Measurements from ENCODE around the gene ITPRID2. TPM values are rescaled to one million over a fixed set of nuclear protein-coding genes. Genes with fewer than 3 reads are reported as not detected.

Gene ITPRID2
- total RNA-seq, 2 experiments from 2014 or later: 40.7 to 40.8 TPM

DNA sequence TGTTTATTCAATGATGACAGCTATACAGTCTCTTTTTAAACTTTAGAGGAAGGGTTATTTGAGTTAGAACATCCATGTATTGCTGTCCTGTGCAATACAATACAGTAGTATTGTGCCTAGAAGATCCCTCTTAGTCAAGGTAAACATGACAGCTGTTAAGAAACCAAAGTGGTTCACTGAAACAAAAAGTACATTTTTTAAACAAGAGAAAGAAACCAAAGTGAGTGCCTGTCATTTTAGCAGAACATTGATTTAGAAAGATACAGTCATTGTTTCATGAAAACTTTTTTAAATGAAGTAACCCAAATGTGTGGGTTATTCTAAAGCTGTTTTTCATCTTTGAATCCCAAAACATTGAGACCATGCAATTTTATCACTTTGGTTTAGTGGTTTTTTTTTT, 15.5 kb downstream of the ITPRID2 start:
- no peaks in the 10 kb centered on the region for H3K27me3 Mint-ChIP-seq (ENCODE audit: low read depth)
- peaks cover 26% of the 10 kb centered on the region for H3K36me3 Mint-ChIP-seq (ENCODE audit: low read depth)
- CTCF ChIA-PET: interaction anchor here (0.8 to 1.2 kb wide), 3 partner anchors 9 to 165 kb away, joined by 4 to 7 read pairs (median 6); no protein-coding TSS in a partner anchor
- intact Hi-C loops (cut with micrococcal nuclease): loop anchor here (1.0 kb wide), 1 partner anchor 116 kb away; no protein-coding TSS in a partner anchor
- DNase-seq: no peak
- H3K4me1 Mint-ChIP-seq (ENCODE audit: low read depth): peaks cover 16% of the 10 kb centered on the region
- no peak overlapping the region for H3K4me3 Mint-ChIP-seq
- no peaks in the 10 kb centered on the region for H3K9me3 Mint-ChIP-seq
- no peak overlapping the region for H3K27ac Mint-ChIP-seq

DNA sequence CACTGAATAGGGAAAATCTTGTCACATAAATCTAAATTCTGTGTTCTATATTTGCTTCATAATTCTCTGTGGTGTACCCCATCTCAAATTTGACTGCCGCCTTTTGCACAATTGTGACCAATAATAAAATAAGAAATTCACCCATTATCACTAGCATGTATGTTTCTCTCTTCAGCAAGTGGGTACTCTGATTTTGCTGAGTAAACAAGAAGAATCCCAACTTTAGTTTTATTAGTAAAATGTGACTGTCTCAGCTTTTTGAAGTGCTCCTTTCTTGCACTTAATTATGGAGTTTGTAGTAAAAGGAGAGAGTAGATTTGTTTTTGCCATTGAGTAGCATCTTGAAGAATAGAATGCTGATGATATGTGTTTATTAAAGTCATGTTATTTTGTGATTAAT, 16.1 kb downstream of the ITPRID2 start:
- Mint-ChIP-seq H3K4me1 (ENCODE audit: low read depth) (peaks cover 16% of the 10 kb centered on the region), H3K9me3 (no peaks in the 10 kb centered on the region), H3K4me3 (no peak overlapping the region), H3K36me3 (ENCODE audit: low read depth) (peaks cover 22% of the 10 kb centered on the region), H3K27me3 (ENCODE audit: low read depth) (no peaks in the 10 kb centered on the region), H3K27ac (no peak overlapping the region)
- intact Hi-C loops (cut with micrococcal nuclease): loop anchor here (1.0 kb wide), 1 partner anchor 116 kb away; no protein-coding TSS in a partner anchor
- CTCF ChIA-PET: interaction anchor here (0.8 to 1.2 kb wide), 3 partner anchors 9 to 166 kb away, joined by 4 to 7 read pairs (median 6); no protein-coding TSS in a partner anchor
- DNase-seq: no peak

DNA sequence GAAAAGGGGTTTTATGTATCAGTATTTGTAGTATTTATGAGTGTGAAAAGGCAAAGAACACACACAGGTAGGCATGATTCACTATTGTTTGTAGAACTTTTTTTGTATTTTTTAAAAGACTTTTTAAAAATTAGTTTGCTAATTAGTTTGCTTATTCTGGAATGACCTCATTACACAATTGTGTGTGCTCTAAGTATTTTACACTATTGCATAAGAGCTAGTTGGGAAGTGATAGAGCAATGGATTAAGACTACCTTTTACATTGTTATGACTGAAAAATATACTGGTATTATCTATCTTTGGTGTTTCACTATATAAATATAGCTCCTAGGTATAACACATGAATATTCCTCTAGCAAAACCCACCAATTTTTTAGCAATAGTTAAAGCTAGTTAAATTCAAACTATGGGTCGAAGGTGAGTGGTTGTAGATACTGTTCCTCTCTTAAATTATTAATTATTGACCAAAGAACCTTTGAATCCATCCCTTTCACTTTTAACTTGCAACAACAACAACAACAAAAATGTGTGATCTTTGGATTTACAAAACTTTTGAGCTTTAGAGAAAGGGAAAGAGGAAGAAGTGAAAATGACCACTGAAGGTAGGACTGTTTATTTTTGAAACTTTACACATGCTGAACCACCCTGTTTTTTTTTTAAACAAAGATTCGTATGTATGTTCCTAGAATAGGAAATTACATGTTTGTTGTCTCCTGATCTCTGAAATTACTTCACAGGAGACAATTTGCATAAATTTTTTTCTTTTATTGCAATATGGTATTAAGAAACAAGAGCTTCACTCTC, 18.7 kb downstream of the ITPRID2 start:
- no peak for DNase-seq
- Mint-ChIP-seq H3K4me3 (no peak overlapping the region), H3K9me3 (no peaks in the 10 kb centered on the region), H3K27ac (no peak overlapping the region), H3K36me3 (ENCODE audit: low read depth) (peaks cover 20% of the 10 kb centered on the region), H3K4me1 (ENCODE audit: low read depth) (peaks cover 11% of the 10 kb centered on the region), H3K27me3 (ENCODE audit: low read depth) (no peaks in the 10 kb centered on the region)
- intact Hi-C loops (cut with micrococcal nuclease): no loop called here
- CTCF ChIA-PET: interaction anchor here (0.6 to 1.1 kb wide), 3 partner anchors 13 to 829 kb away, joined by 3 to 4 read pairs (median 3); no protein-coding TSS in a partner anchor

DNA sequence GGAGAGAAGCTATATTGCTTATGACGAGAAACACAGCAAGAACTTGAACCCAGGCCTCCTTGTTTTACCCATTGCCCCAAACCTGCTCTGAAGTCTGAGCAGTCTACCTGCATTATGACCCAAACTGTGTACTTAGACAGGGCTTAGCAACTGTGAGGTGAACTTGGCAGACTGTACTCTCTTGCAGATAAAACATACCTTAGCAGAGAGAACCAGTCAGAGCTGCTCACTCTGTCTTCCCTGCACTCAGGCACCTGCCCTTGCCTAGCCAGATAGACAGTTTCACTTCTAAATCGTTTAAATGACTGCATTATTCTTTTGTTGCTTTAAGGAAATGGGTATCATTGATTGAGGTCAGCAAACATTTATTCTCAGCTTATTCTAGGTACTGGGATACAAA, 20.3 kb downstream of the ITPRID2 start:
- CTCF ChIA-PET: no interaction called here
- H3K36me3 Mint-ChIP-seq (ENCODE audit: low read depth): peaks cover 26% of the 10 kb centered on the region

DNA sequence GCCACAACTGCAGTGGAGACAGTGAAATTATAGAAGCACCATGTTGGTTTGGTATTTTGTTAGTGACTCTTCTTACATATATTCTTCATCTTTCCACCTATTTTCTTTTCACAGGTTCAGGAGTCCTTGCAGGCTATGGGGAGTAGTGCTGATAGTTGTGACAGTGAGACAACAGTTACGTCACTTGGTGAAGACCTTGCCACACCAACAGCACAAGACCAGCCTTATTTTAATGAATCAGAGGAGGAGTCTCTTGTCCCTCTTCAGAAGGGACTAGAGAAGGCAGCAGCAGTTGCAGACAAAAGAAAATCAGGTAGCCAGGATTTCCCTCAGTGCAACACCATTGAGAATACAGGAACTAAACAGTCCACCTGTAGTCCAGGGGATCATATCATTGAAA, 23.6 kb downstream of the ITPRID2 start:
- Mint-ChIP-seq H3K36me3 (ENCODE audit: low read depth) (peaks cover 34% of the 10 kb centered on the region), H3K4me3 (no peak overlapping the region), H3K27ac (no peak overlapping the region), H3K9me3 (no peaks in the 10 kb centered on the region), H3K27me3 (ENCODE audit: low read depth) (no peaks in the 10 kb centered on the region), H3K4me1 (ENCODE audit: low read depth) (no peaks in the 10 kb centered on the region)
- DNase-seq: no peak
- CTCF ChIA-PET: no interaction called here
- intact Hi-C loops (cut with micrococcal nuclease): no loop called here

More for the DNA sequence above, 20.3 kb downstream of the ITPRID2 start:
- Mint-ChIP-seq H3K4me3 (no peak overlapping the region), H3K27me3 (ENCODE audit: low read depth) (no peaks in the 10 kb centered on the region), H3K27ac (no peak overlapping the region), H3K4me1 (ENCODE audit: low read depth) (peaks cover 7% of the 10 kb centered on the region), H3K9me3 (no peaks in the 10 kb centered on the region)
- DNase-seq: no peak
- intact Hi-C loops (cut with micrococcal nuclease): no loop called here

DNA sequence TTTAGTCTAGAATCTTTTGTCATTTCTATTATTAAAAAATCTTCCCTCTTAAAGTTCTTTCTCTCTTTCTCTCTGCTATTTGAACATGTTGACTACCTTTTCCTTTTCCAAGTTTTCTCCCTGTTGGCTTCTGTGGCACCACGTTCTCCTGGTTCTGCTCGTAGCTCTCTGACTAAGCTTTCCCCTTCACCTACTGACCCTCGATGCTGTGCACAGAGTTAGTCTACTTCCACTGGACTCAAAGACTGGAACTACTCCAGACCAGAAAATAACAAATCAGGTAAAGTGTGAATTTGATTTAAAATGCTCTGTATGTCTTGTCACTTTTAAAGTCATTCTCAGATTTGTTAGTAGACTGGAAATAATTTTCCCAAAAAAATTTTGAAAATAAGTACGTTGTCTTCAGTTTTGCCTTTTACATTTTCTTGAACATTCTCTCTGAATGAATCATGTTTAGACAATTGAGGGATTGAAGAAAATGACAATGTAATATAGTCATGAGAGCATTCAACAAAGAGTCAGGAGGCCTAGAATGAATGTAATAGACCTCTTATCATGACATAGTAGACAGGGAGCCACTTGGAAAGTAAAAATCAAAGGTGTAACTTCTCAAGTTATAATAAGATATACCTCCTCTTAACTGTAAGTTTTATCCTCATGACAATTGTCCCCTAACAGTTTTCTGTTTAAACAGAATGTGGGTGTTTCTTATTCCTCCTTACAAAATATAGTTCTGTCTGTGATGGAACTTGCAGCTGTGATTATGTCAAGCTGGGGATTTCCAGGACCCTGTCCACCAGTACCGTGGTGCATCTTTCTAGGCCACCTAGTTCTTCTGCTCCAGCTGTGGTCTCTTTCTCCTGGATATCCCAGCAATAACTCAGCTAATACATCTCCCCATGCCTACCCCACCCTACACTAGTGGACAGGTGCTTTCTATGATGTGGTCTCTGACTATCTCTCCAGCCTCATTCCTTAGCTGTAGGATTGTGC, 25.5 kb downstream of the ITPRID2 start:
- CTCF ChIA-PET: no interaction called here
- peaks cover 30% of the 10 kb centered on the region for H3K36me3 Mint-ChIP-seq (ENCODE audit: low read depth)
- no peak overlapping the region for H3K4me3 Mint-ChIP-seq
- no peaks in the 10 kb centered on the region for H3K9me3 Mint-ChIP-seq
- intact Hi-C loops (cut with micrococcal nuclease): no loop called here
- DNase-seq: no peak
- no peaks in the 10 kb centered on the region for H3K27me3 Mint-ChIP-seq (ENCODE audit: low read depth)
- H3K27ac Mint-ChIP-seq: no peak overlapping the region
- no peaks in the 10 kb centered on the region for H3K4me1 Mint-ChIP-seq (ENCODE audit: low read depth)

DNA sequence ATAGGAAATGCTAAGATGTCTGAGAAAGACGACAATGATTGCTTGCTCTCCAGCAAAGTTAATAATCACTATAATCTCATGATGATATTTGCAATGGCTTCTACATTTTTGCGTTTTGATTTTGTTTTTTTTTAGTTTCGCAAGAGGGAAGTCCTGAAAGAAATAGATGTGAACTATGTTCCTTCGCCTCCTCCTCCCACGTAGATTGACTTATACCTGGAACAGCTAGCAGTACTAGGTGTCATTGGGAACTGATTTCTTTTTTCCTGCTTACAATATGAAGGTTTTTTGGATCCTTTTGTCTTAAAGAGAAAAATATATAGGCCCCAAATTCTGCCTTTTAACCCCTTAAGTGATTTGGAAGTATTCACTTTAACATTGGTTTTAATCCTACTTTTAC, 26.7 kb downstream of the ITPRID2 start:
- Mint-ChIP-seq H3K4me1 (ENCODE audit: low read depth) (no peaks in the 10 kb centered on the region), H3K27ac (no peak overlapping the region), H3K9me3 (no peaks in the 10 kb centered on the region), H3K36me3 (ENCODE audit: low read depth) (peaks cover 38% of the 10 kb centered on the region), H3K4me3 (no peak overlapping the region), H3K27me3 (ENCODE audit: low read depth) (no peaks in the 10 kb centered on the region)
- no peak for DNase-seq
- CTCF ChIA-PET: no interaction called here
- intact Hi-C loops (cut with micrococcal nuclease): no loop called here

DNA sequence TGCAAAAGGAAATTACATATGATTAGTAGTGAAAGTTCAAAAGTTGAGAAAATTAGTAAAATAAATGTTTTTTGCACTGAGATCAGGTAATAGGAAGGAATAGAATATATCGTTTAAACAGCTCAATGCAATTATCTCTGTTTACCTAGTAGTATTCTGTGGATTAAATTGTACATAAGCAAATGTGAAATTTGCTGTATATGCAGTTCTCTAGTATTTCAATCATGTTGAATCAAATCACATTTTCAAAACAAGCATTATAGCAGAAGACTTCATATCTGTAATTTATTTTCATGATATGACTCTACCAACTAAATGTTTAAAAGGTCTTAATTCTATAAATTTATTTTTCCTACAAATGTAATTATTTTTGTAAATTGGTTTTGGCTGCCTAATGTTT, 31.6 kb downstream of the ITPRID2 start:
- CTCF ChIA-PET: no interaction called here
- peaks cover 37% of the 10 kb centered on the region for H3K36me3 Mint-ChIP-seq (ENCODE audit: low read depth)
- no peak overlapping the region for H3K27ac Mint-ChIP-seq

DNA sequence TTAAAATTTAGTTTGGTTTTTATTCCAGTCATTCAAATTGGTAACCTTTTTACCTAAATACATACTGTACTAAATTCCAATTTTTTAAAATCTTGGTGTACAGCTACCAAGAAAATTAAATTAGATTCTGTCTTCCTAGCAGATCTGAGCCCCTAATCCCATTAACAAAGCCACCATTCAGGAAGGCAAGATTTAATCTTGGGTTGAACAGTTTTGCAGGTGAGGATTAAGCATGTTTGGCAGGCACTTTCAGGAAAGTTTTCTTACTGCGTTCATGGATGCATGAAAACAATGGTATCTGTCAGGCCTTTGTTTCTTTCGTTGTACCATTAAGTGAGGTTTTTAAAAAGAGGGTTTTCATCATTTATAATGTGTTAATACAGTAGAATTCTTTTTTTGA, 32.8 kb downstream of the ITPRID2 start:
- Mint-ChIP-seq H3K36me3 (ENCODE audit: low read depth) (peaks cover 30% of the 10 kb centered on the region), H3K4me3 (no peak overlapping the region), H3K27me3 (ENCODE audit: low read depth) (no peaks in the 10 kb centered on the region), H3K4me1 (ENCODE audit: low read depth) (peaks cover 1% of the 10 kb centered on the region), H3K9me3 (peaks cover 3% of the 10 kb centered on the region), H3K27ac (no peak overlapping the region)
- CTCF ChIA-PET: no interaction called here
- DNase-seq: no peak
- intact Hi-C loops (cut with micrococcal nuclease): no loop called here

More for the DNA sequence above, 31.6 kb downstream of the ITPRID2 start:
- intact Hi-C loops (cut with micrococcal nuclease): no loop called here
- H3K4me1 Mint-ChIP-seq (ENCODE audit: low read depth): peaks cover 1% of the 10 kb centered on the region
- H3K9me3 Mint-ChIP-seq: peaks cover 3% of the 10 kb centered on the region
- H3K27me3 Mint-ChIP-seq (ENCODE audit: low read depth): no peaks in the 10 kb centered on the region
- H3K4me3 Mint-ChIP-seq: no peak overlapping the region
- no peak for DNase-seq

DNA sequence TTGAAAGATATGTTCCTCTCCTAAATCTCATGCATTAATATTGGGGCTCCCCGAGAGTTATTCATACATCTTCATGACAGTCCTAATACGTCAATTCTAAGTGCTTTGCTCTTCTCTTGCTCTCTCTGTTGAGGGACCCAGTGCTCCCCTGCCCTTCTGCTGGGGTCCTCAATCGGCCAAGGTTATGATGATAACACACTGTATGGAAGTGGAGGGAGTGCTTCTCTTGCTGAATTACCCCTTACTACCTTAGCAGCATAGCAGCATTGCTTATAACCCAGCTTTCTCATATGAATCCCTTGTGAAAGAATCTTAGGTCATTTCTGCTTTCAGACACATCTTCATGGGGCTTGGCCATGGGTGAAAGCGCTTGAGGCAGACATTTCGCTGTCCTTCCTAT, 43.2 kb downstream of the ITPRID2 start:
- intact Hi-C loops (cut with micrococcal nuclease): no loop called here
- H3K36me3 Mint-ChIP-seq (ENCODE audit: low read depth): peaks cover 7% of the 10 kb centered on the region
- CTCF ChIA-PET: no interaction called here

DNA sequence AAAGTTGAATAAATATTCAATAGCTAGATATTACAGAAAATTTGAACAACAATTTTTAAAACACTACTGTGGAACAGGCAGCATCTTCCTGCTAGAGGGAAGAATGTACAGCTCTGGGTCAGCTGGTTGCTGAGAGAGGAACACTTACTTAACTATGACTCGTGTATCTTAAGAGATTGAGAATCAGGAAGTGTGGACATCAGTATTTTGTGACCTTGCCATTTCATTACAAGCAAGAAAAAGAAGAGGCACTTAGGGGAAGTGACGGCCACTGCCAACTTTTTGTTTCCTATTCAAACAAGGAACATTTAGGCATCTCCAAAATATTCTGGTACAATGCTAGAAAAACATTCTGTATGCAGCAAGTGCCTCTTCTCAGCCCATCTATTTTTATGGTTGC, 45.9 kb downstream of the ITPRID2 start:
- no peaks in the 10 kb centered on the region for H3K4me1 Mint-ChIP-seq (ENCODE audit: low read depth)
- intact Hi-C loops (cut with micrococcal nuclease): no loop called here
- no peak overlapping the region for H3K4me3 Mint-ChIP-seq
- peaks cover 8% of the 10 kb centered on the region for H3K27me3 Mint-ChIP-seq (ENCODE audit: low read depth)
- no peak overlapping the region for H3K27ac Mint-ChIP-seq
- no peaks in the 10 kb centered on the region for H3K36me3 Mint-ChIP-seq (ENCODE audit: low read depth)
- no peak for DNase-seq
- CTCF ChIA-PET: interaction anchor here (0.5 to 1.8 kb wide), 3 partner anchors 17 to 51 kb away, joined by 3 to 5 read pairs (median 3); no protein-coding TSS in a partner anchor
- no peaks in the 10 kb centered on the region for H3K9me3 Mint-ChIP-seq

More for the DNA sequence above, 43.2 kb downstream of the ITPRID2 start:
- Mint-ChIP-seq H3K4me1 (ENCODE audit: low read depth) (no peaks in the 10 kb centered on the region), H3K27me3 (ENCODE audit: low read depth) (peaks cover 5% of the 10 kb centered on the region), H3K9me3 (no peaks in the 10 kb centered on the region), H3K27ac (no peak overlapping the region), H3K4me3 (no peak overlapping the region)
- DNase-seq: no peak

DNA sequence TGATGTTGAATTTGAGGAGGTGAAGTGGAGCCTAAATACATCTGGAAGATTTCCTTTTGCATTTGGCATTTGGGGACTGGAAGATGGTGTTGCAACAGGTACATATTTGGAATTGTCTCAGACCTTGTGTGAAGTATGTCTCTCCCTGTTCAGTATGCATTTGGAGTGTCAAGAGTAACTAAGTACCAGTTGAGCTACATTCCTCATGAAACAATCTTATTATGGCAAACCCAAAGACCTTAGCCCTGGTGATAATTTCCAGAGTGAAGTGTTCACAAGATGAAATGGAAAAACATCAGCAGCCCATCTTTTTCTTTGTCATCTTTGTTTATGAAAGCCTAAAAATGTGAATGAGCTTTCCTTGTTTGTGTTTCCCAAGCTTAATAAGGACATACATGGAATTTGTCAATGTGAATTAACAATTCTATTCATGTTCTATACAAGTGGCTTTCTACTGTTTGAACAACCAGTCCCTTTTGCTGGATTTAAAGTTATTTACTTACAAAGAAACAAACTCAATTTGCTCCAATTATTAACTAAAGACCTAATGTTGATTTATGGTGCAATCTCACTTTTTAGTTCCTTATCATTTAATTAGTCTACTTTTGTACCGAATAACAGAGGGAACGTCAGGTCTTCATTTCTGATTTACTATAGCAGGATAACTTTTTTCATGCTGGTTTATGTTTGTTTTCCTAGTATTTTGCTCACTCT, 52.0 kb downstream of the ITPRID2 start:
- Mint-ChIP-seq H3K27ac (no peak overlapping the region), H3K9me3 (no peaks in the 10 kb centered on the region), H3K27me3 (ENCODE audit: low read depth) (peaks cover 19% of the 10 kb centered on the region), H3K4me1 (ENCODE audit: low read depth) (no peaks in the 10 kb centered on the region), H3K36me3 (ENCODE audit: low read depth) (no peaks in the 10 kb centered on the region), H3K4me3 (no peak overlapping the region)
- intact Hi-C loops (cut with micrococcal nuclease): no loop called here
- CTCF ChIA-PET: no interaction called here
- DNase-seq: no peak

Measured in activated naive CD4-positive, alpha-beta T cell treated with anti-CD3 and anti-CD28 coated beads for 36 hours (primary cell).